ENCODE results near the gene TRAPPC2. TPM values are rescaled to one million over a fixed set of nuclear protein-coding genes. Genes with fewer than 3 reads are reported as not detected.

The TRAPPC2 gene
- total RNA-seq = 11.2 and 12.5 TPM in 2 replicates

DNA sequence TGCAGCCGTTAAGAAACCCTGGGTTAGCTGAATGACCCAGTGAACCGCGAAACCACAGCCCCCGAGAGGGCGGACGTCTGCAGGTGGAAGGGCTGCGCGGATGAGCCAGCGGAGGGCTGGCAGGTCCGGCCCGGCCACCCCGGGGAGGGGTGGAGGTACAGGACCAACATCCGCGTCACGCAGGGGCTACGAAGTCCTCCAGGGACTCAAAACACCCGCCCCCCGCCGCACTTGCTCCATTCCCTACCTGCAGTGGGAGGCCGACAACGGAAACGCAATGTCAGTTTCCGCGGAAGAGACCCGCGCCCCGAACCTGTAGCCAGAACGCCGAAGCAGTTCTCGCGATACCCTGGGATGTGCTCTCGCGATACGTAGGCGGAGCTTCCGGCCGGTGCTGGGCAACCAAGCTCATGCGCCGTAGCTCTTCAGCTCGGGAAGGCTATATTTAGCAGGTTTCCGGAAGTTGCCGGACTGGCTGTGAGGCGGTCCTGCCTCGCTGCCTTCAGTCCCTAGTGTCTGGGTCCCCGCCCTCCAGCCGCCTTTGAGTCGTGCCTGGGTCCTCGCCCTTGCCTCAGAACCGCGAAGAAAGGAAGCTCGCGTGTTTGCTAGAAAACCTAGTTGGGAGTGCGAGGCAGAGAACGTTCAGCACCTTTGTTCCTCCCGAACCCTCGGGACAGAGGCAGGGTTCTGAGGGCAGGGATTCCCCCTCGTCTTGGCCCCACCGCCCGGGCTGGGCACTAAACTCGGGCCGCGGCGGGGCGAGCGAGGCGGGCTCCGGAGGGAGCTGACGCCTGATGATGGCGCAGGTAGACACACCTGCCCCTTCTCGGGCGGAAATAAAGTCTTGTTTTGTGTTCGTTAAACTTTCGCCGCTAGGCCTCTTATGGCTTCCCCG lies at the start of gene TRAPPC2, which contains the start of gene OFD1:
TSS of gene TRAPPC2 (minus strand) at position 343 of the 895 bp plus-strand sequence. CDS start 14,657 bp downstream, outside the sequence.
TSS of gene OFD1 (plus strand) at position 471 of the 895 bp plus-strand sequence. CDS start at position 795, 324 bp downstream.

GRCh38 chrX:13688958-13689740 lies 45.3 kb downstream of the TRAPPC2 start, which contains the start of gene RAB9A:
RAB9A (plus strand) TSS chrX:13689128; CDS start chrX:13708747, 19,619 bp downstream.

Other genes starting within 250 kb of the TRAPPC2 start
- gene EGFL6, start 165.0 kb downstream of the TRAPPC2 start, total RNA-seq = not detected in 2 replicates
- 0.40 and 0.49 TPM in 2 replicates for gene TCEANC, start 81.5 kb downstream of the TRAPPC2 start, total RNA-seq
- 25.2 and 26.3 TPM in 2 replicates for gene RAB9A, start 45.5 kb downstream of the TRAPPC2 start, total RNA-seq
- gene OFD1, start 128 bp upstream of the TRAPPC2 start, total RNA-seq = 5.3 TPM in 2 replicates
- gene GPM6B, start 82.5 kb upstream of the TRAPPC2 start, total RNA-seq = 0.25 and 0.47 TPM in 2 replicates

All from mammary microvascular endothelial cell (primary cell).